ENCODE data around the gene HS3ST3A1.

Gene HS3ST3A1

DNA sequence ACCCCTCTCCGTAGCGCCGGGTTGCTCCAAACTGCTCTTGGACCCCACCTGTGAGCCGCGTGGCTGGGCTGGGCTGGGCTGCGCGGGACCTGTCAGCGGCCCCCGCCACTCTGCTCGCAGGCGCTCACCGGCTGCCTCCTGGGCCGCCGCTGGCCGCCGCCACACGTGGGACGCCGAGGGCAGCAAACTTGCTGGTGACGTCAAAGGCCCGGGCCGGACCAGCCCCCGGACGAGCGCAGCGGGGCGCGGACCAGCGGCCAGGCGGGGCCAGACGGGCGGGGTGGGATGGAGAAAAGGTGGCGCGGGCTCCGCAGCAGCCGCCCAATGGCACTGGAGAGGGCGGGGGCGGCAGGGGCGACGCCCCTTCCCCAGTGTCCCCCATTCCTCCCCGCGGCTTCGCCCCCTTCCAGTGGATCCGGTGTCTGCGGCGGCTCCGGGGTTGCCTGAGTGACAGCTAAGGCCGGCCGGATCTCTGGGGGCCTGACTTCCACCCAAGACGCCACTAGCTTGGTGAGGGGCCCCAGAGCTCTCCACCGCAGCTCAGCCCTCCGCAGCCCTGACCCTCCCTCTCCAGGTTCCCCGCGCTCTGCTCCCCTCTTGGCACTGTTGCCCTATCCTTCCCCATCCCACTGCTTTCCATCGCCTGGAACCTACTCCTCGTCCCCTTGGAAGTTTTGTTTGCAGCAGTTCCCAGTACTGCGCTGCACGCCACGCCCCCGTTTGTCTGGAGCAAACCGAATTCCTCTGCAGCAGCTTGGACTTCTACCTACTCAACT lies at the start of gene HS3ST3A1:
TSS of gene HS3ST3A1 (minus strand) at position 154 of the 776 bp plus-strand sequence. CDS start 800 bp downstream, outside the sequence.
- peak; percentile 15 for DNase-seq

DNA sequence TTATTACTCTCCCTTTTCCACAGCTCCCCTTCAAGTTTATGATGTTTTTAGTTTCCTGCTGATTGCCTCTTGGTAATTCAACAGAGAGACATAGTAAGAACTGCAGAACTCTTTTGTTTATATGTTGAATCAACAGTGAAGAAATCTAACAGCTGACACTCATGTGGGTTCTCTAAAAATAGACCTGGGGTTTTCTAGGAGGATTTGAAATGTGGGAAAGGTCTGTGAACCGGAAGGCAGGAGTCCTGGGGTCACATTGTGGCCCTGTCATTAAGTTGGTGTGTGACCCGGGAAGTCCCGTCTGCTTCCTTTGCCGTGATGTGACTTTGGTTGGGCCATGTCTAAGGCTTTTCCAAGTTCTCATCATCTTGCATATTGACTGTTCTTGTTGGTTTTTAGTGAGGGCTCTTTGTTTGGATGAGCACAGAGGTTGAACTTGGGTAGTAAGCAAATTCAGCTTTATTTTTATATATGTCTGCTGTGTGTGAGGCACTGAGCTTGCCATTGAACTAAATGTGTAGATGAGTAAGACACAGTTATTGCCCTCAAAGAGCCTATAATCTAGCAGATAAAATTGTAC lies 48.5 kb upstream of the HS3ST3A1 start:
- no peak for DNase-seq

GRCh38 chr17:13647543-13648021 lies 45.9 kb upstream of the HS3ST3A1 start:
- no peak for DNase-seq

- DNase-seq: no peak
These were observed 45.3 kb upstream of the HS3ST3A1 start for GRCh38 chr17:13646969-13647542.

DNA sequence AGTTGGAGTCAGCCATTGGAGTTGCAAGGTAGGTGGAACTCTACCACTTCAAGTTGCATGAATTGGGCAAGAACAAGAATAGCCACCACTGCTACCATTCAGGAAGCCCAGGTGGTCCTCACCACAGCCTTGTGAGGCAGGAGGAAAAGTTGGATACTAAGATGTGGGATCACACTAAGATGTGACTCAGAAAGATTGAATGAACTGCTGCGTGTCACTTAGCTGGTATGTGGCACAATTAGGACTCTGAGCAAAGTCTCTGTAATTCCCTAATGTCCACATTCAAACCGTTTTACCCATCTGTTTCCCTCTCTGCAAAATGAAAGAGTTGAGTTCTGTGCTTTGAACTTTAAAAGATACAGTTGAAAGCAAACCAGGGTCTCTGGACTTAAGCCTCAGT lies 44.7 kb upstream of the HS3ST3A1 start:
- no peak for DNase-seq

DNA sequence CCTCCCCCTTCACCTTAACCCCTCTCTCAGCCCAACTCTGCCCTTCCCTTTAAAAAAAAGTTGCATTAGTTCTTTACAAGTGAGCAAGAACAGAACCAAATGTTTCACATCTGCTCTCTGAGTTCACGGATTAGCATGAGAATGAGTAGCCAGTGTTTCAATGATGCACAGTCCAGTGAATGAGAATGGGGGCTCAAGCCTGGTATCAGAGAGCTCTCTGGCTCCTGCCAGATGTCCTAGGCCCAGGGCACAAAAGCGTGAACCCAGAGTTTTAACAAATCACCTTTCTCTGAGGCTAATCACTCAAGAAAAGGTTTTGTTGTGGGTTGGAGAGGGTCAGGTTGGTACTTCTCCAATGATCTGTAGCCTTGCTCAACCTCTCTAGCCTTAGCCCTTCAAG lies 41.5 kb upstream of the HS3ST3A1 start:
- no peak for DNase-seq

DNA sequence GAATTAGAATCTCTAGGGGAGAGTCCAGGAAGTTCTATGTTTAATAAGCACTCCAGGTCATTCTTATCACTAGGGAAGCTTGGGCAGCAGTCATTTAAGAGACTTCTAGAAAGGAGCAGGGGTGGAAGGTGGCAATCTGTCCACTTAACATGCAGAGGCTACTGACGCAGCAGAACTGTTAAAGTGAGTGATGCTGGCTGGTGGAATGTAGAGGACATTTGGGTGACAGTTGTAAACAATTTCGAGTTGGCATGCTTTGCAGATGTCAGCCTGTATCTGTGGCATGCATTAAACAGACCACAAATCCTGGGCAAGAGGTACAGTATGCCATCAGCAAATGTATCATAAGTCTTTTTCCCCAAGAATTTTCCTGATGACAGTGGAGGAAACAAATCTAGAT lies 40.5 kb upstream of the HS3ST3A1 start:
- no peak for DNase-seq

DNA sequence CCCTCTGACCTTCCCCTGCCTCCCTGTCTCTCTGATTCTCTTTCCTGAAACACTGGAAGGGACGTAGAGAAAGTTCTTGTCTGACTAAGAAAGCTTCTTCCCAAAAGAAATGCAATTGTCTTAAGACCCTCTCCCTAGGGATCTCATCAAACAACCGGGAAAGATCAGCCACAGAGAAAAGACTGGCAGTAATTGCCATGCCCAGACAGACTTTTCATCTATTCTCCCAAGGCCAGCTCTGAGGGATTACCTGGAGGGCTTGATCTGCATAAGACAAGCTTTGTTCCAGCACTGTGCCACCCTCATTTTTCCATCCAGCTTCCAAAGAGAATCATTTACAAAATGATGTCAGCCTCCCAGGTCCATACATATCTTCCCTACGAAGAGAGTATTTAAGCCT lies 38.8 kb upstream of the HS3ST3A1 start:
- no peak for DNase-seq

- DNase-seq: no peak
These were observed 37.2 kb upstream of the HS3ST3A1 start for GRCh38 chr17:13638855-13639458.

GRCh38 chr17:13636951-13637350 lies 35.2 kb upstream of the HS3ST3A1 start:
- no peak for DNase-seq

DNA sequence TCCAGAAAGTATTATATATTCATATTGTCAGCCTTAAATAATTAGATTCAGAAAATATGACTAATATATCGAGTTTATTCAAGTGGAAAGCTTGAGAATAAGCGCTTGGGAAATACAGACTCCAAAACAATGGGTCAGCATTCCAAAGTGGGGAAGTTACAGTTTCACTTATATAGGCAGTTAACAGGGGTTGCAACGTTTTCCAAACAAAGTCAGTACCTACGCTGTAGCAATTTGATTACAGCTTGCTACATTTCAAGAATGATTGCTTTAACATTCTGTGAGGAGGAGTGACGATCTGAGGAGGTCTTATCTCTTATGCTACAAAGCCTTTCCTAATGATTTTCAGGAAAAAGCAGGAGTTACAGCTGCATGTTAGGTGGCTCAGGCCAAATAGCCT lies 34.2 kb upstream of the HS3ST3A1 start:
- no peak for DNase-seq

DNA sequence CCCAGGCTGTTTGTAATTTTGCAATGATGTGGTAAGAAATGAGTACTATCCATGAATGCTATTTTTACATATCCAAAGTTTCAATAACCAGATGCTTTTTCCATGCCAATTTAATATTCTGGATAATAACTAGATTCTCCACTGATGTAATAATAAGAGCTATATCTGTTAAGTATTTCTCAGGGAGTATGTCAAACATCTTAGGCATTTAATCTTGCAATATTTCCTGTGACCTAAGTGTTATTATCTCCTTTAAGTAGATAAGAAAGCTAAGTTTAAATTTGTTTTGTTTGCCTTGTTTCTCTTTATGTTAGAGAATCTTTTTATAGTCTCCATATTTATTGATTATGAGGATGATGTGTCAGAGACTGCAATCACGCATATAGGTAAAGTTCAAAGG lies 32.3 kb upstream of the HS3ST3A1 start:
- DNase-seq: no peak

DNA sequence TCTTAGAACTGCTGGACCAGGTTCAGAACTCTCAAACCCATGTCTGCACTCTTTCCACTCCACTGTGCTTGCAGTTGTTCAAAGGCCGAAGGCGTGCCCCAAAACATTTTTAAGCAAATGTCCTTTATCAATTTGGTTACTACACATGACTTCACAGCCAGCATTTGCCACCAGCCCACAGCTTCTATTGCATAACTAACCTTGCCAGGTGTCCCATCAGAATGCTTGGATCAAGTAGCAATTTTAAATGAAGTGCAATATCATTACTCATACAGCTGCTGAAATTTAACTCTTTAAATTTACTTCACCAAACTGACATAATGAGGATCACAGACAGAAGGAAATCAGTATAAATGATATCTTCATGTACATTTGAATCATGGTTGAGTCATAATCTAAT lies 29.8 kb upstream of the HS3ST3A1 start:
- no peak for DNase-seq

GRCh38 chr17:13626703-13627102 lies 25.0 kb upstream of the HS3ST3A1 start:
- DNase-seq: no peak

DNA sequence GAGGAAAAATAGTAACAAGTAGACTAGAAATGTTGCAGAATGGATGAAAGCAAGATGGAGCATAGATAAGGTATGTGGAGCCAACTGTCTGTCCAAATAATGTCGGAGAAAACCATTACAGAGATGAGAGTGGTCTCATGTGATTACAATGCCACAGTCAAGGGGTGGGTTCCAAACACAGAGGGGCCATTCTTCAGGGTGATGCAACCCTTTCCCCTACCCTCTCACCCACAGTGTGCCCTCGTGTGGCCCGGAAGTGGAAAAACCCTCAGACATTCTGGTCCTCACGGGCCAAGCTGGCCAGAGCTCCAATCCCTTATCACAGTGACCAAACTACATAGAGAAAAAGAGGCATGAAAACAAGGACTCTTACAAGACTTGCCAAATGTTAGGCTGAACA lies 17.7 kb upstream of the HS3ST3A1 start:
- no peak for DNase-seq

DNA sequence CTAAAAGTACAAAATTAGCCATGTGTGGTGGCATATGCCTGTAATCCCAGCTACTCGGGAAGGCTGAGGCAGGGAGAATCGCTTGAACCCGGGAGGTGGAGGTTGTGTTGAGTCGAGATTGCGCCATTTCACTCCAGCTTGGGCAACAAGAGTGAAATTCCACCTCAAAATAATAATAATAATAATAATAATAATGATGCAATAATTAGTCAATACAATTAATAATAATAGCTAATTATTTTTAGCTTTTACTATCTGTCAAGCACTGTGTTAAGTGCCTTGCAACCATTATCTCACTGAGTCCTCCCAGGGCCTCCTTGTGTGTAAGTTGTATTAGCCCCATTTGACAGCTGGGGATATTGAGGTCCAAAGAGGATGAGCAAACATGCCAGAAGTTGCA lies 14.3 kb upstream of the HS3ST3A1 start:
- DNase-seq: no peak

DNA sequence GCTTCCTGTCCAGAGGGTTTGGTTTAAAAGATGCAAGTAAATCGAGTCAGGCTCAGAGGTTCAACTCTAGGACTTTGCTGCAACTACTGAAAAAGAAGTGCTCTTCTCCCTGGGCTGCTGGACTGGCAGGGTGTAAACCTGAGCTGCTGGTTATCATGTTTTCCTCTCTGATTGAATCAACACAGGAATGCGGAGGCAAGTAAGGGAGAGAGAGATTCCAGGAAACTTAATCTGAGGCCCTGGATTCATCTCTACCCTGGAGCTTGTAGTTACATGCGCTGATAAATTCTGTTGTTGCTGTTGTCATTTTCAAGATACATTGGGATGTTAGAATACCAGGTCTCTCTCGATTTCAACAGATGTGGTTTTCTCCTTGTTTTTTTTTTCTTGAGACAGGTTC lies 8.2 kb upstream of the HS3ST3A1 start:
- no peak for DNase-seq

DNA sequence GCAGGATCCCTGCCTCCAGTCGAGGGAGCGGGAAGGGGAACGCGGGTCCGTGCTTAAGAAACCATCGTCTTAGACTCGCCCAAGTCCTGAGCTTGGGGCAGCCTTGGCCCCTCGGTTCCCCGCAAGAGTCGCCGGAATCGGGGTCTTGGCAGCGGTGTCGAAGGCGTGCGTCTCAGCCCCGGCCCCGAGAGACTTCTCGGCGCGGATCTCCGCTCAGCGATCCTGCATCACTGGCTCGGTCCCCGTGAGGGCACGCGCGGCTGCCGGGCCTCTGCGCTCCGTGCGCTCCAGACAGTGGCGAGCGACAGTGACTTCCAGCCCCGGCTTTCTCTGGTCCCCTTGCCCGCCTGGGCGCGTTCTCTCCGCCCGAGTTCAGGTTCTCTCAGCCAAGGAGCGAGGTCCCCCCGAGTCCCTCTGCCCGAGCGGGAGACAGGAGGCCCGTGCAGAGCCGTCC lies 380 bp downstream of the HS3ST3A1 start:
- no peak for DNase-seq

- DNase-seq: no peak
These were observed 1.0 kb downstream of the HS3ST3A1 start for GRCh38 chr17:13600475-13601321.

- DNase-seq: no peak
These were observed 1.9 kb downstream of the HS3ST3A1 start for GRCh38 chr17:13599864-13600263.

DNA sequence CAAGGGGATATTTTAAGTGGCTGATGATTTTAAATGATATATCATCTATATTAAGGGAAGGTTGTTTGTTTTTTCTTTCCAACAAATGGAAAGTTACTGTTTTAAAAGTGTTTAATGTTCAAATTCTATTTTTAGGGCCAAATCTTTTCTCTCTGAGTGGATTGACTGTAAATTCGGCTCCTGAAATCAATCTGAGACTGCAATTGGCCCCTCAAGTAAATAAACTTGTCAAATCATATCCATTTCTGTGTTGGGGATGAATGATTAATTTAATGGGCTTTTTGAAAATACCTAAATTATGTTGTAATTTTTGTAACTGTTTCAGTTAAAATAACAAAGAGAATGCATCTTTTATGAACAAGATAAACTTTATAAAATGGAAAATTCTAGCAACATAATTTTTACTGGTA lies 2.6 kb downstream of the HS3ST3A1 start:
- no peak for DNase-seq

GRCh38 chr17:13598353-13599167 lies 3.2 kb downstream of the HS3ST3A1 start:
- DNase-seq: no peak
